ENCODE data around the gene BCL2L1. TPM values are rescaled to one million over a fixed set of nuclear protein-coding genes. Genes with fewer than 3 reads are reported as not detected.

BCL2L1 gene
- total and polyA plus RNA-seq, 10 of the 15 experiments (the other 5 are each of a cell fraction or from before 2014, with no cell fraction given): 0.63 to 67.7 (median 43.6) TPM

- H3K27ac ChIP-seq (ENCODE audit: control insufficient read depth, insufficient read depth): no peak overlapping the region; the same call in 1 of the 2 replicates
- peaks cover 27% of the 10 kb centered on the region for H3K4me1 ChIP-seq (ENCODE audit: control insufficient read depth, insufficient read depth, low read length)
- H3K36me3 ChIP-seq (ENCODE audit: control insufficient read depth in 2 of 2, insufficient read depth in 2 of 2, low read length in 1 of 2): peaks cover 7 to 16% of the 10 kb centered on the region in 2 experiments
- no peak for TF ChIP-seq POU2F2 (IDR thresholded peaks at IDR 0.05; ENCODE audit: borderline replicate concordance, low read depth, low read length)
- no peak for TF ChIP-seq MYB (IDR thresholded peaks at IDR 0.05; ENCODE audit: borderline replicate concordance, low read depth, low read length)
- intact Hi-C loops (cut with micrococcal nuclease; ENCODE audit: unreplicated experiment) (no loop called here), in situ Hi-C loops (cut with MboI) (no loop called here)
- peak overlapping the region; percentile 41; the same call in 1 of the 2 replicates for H3K4me2 ChIP-seq (ENCODE audit: control insufficient read depth, insufficient read depth)
- ATAC-seq: no peak
- RAD21 ChIA-PET (ENCODE audit: unreplicated experiment): interaction anchor here (1.0 to 2.5 kb wide), 5 partner anchors 9 to 78 kb away, joined by 5 to 16 read pairs (median 6); partner anchors contain the start of gene BCL2L1
- no peaks in the 10 kb centered on the region; the same call in 2 of the 3 replicates for H3K9me3 ChIP-seq (replicated peaks; ENCODE audit: control insufficient read depth, insufficient read depth, low read length)
- no peak overlapping the region for H2AFZ ChIP-seq (ENCODE audit: control insufficient read depth, low read depth, low read length)
- H4K20me1 ChIP-seq (ENCODE audit: control insufficient read depth, insufficient read depth): no peaks in the 10 kb centered on the region
- CTCF ChIA-PET: interaction anchor here (0.8 to 25.1 kb wide), 6 partner anchors 9 to 50 kb away, joined by 3 to 254 read pairs (median 5); partner anchors contain the start of gene BCL2L1
- SMC1A ChIA-PET (ENCODE audit: uncharacterized antibody, unreplicated experiment): interaction anchor here (0.7 to 2.4 kb wide), 9 partner anchors 9 to 49 kb away, joined by 3 to 8 read pairs (median 4); no protein-coding TSS in a partner anchor
- H3K79me2 ChIP-seq (ENCODE audit: control insufficient read depth, insufficient read depth, low read length): peaks cover 67% of the 10 kb centered on the region
- no peak for FAIRE-seq
- no TSS peak for BruUV-seq (replicated peaks)
- no peak overlapping the region for H3K9ac ChIP-seq (ENCODE audit: control insufficient read depth, insufficient read depth, low read length)
- H3K27me3 ChIP-seq (replicated peaks in 1 of 2; ENCODE audit: control insufficient read depth in 2 of 2, insufficient read depth in 2 of 2, low read length in 1 of 2): no peaks in the 10 kb centered on the region
- H3K4me3 ChIP-seq: no peak overlapping the region; the same call in 1 of the 2 replicates
- POLR2A ChIA-PET: interaction anchor here (1.1 to 2.3 kb wide), 3 partner anchors 10 to 140 kb away, joined by 3 to 6 read pairs (median 4); no protein-coding TSS in a partner anchor
- no peak for DNase-seq (ENCODE audit: low read depth, low spot score)
These were observed 11.2 kb downstream of the BCL2L1 start for GRCh38 chr20:31711179-31712111.

GRCh38 chr20:31710423-31711108 is 12.1 kb downstream of the BCL2L1 start:
- no peaks in the 10 kb centered on the region for H3K27me3 ChIP-seq (replicated peaks in 1 of 2; ENCODE audit: control insufficient read depth in 2 of 2, insufficient read depth in 2 of 2, low read length in 1 of 2)
- ATAC-seq (no peak), FAIRE-seq (no peak), DNase-seq (ENCODE audit: low read depth, low spot score) (no peak)
- H3K4me3 ChIP-seq: no peak overlapping the region
- H2AFZ ChIP-seq (ENCODE audit: control insufficient read depth, low read depth, low read length): no peak overlapping the region
- WGBS (ENCODE audit: insufficient coverage, insufficient replicate concordance, low lambda C conversion rate, missing lambda C conversion rate): 42% methylated on average over 5 of the region's 5 CpGs
- in situ Hi-C loops (cut with MboI) (no loop called here), intact Hi-C loops (cut with micrococcal nuclease; ENCODE audit: unreplicated experiment) (no loop called here)
- H3K36me3 ChIP-seq (ENCODE audit: control insufficient read depth in 2 of 2, insufficient read depth in 2 of 2, low read length in 1 of 2): peaks cover 7 to 16% of the 10 kb centered on the region in 2 experiments
- POLR2A ChIA-PET: interaction anchor here (1.1 to 2.3 kb wide), 3 partner anchors 10 to 139 kb away, joined by 3 to 6 read pairs (median 4); no protein-coding TSS in a partner anchor
- SMC1A ChIA-PET (ENCODE audit: uncharacterized antibody, unreplicated experiment): interaction anchor here (0.8 to 2.4 kb wide), 5 partner anchors 10 to 28 kb away, joined by 3 to 8 read pairs (median 4); no protein-coding TSS in a partner anchor
- BruUV-seq (replicated peaks): no TSS peak
- H3K79me2 ChIP-seq (ENCODE audit: control insufficient read depth, insufficient read depth, low read length): peaks cover 66% of the 10 kb centered on the region
- H3K4me1 ChIP-seq (ENCODE audit: control insufficient read depth, insufficient read depth, low read length): peaks cover 35% of the 10 kb centered on the region
- H3K27ac ChIP-seq (ENCODE audit: control insufficient read depth, insufficient read depth): peak overlapping the region; percentile 34
- CTCF ChIA-PET: interaction anchor here (0.8 to 25.1 kb wide), 5 partner anchors 10 to 50 kb away, joined by 3 to 254 read pairs (median 5); partner anchors contain the start of gene BCL2L1
- no peak overlapping the region for H3K9ac ChIP-seq (ENCODE audit: control insufficient read depth, insufficient read depth, low read length)
- H3K9me3 ChIP-seq (replicated peaks; ENCODE audit: control insufficient read depth, insufficient read depth, low read length): no peaks in the 10 kb centered on the region; the same call in 2 of the 3 replicates
- H3K4me2 ChIP-seq (ENCODE audit: control insufficient read depth, insufficient read depth): no peak overlapping the region; the same call in 1 of the 2 replicates
- RAD21 ChIA-PET (ENCODE audit: unreplicated experiment): interaction anchor here (1.5 to 2.5 kb wide), 2 partner anchors 26 to 48 kb away, joined by 6 to 16 read pairs; no protein-coding TSS in a partner anchor
- TF ChIP-seq, protein P1, sequence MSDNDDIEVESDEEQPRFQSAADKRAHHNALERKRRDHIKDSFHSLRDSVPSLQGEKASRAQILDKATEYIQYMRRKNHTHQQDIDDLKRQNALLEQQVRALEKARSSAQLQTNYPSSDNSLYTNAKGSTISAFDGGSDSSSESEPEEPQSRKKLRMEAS (IDR thresholded peaks at IDR 0.05; ENCODE audit: low read depth, low read length): no peak
- TF ChIP-seq SIX5 (IDR thresholded peaks at IDR 0.05; ENCODE audit: low read depth, low read length, severe bottlenecking) (no peak), BCLAF1 (IDR thresholded peaks at IDR 0.05) (no peak)
- TF ChIP-seq, protein P2, sequence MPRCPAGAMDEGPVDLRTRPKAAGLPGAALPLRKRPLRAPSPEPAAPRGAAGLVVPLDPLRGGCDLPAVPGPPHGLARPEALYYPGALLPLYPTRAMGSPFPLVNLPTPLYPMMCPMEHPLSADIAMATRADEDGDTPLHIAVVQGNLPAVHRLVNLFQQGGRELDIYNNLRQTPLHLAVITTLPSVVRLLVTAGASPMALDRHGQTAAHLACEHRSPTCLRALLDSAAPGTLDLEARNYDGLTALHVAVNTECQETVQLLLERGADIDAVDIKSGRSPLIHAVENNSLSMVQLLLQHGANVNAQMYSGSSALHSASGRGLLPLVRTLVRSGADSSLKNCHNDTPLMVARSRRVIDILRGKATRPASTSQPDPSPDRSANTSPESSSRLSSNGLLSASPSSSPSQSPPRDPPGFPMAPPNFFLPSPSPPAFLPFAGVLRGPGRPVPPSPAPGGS (IDR thresholded peaks at IDR 0.05; ENCODE audit: borderline replicate concordance, insufficient read depth, low read depth, low read length, poor library complexity, severe bottlenecking): no peak
- no peaks in the 10 kb centered on the region for H4K20me1 ChIP-seq (ENCODE audit: control insufficient read depth, insufficient read depth)
